Smooth muscle cell (in vitro differentiated cells): ENCODE data around the gene NCBP3. TPM values are rescaled to one million over a fixed set of nuclear protein-coding genes. Genes with fewer than 3 reads are reported as not detected.

Experiments used
- DNase-seq: peaks from one replicate; lab custom pipeline; 2025; ENCODE audit not compliant: unreplicated experiment; lab: John Stamatoyannopoulos, UW
- H2AFZ ChIP-seq: fragments of 200-600 bp; sonication (generic); 2 replicates; pipeline ENCODE4 v1.6.0; 2016; ENCODE audit warnings: antibody characterized with exemption, low read depth, mild to moderate bottlenecking
- H3F3A ChIP-seq: fragments of 200-600 bp; sonication (generic); 2 replicates; pipeline ENCODE4 v1.6.0; 2017; ENCODE audit warnings: antibody characterized with exemption, low read depth
- H3K27ac ChIP-seq: fragments of 200-600 bp; sonication (generic); 2 replicates; pipeline ENCODE4 v1.5.1; 2016; ENCODE audit warnings: low read depth, mild to moderate bottlenecking
- H3K27me3 ChIP-seq: fragments of 200-600 bp; sonication (generic); 2 replicates; pipeline ENCODE4 v1.6.1; 2016; ENCODE audit warnings: low read depth, mild to moderate bottlenecking
- H3K36me3 ChIP-seq: fragments of 200-600 bp; sonication (generic); 2 replicates; pipeline ENCODE4 v1.5.1; 2016; ENCODE audit warnings: low read depth
- H3K4me1 ChIP-seq: fragments of 200-600 bp; sonication (generic); 2 replicates; pipeline ENCODE4 v1.5.1; 2016; ENCODE audit warnings: low read depth
- H3K4me2 ChIP-seq: fragments of 200-600 bp; sonication (generic); 2 replicates; pipeline ENCODE4 v1.6.0; 2016; ENCODE audit warnings: mild to moderate bottlenecking
- H3K4me3 ChIP-seq: fragments of 200-600 bp; sonication (generic); 2 replicates; pipeline ENCODE4 v1.5.1; 2016; ENCODE audit warnings: mild to moderate bottlenecking
- H3K79me2 ChIP-seq: fragments of 200-600 bp; sonication (generic); 2 replicates; pipeline ENCODE4 v1.6.0; 2016; ENCODE audit warnings: low read depth, mild to moderate bottlenecking
- H3K9ac ChIP-seq: fragments of 200-600 bp; sonication (generic); 2 replicates; pipeline ENCODE4 v1.6.0; 2016; ENCODE audit warnings: low read depth
- H3K9me3 ChIP-seq: fragments of 200-600 bp; sonication (generic); replicated peaks from 2 replicates; pipeline ENCODE4 v1.5.1; 2016; ENCODE audit warnings: low read depth
- H4K20me1 ChIP-seq: fragments of 200-600 bp; sonication (generic); 2 replicates; pipeline ENCODE4 v1.6.0; 2016; ENCODE audit warnings: low read depth
- WGBS: methylation state at CpG from one replicate; pipeline ENCODE4 v1.1.7; 2016; ENCODE audit warnings: low lambda C conversion rate; 5-methylcytosine and 5-hydroxymethylcytosine counted together
- polyA plus RNA-seq: library from polyadenylated mRNA; unstranded; fragments of >200 nt; fragmentation: Nextera tagmentation; extraction: Ambion mirVana; gene quantifications from 2 replicates; pipeline ENCODE4 v1.2.1, GENCODE V29; 2016
- total RNA-seq: library from RNA; depleted of rRNA; stranded (reverse); fragments of >200 nt; gene quantifications from 2 replicates; pipeline ENCODE4 v1.2.3, GENCODE V29; 2014
- TF ChIP-seq, protein P1 (sequence below): fragments of 200-600 bp; sonication (generic); IDR thresholded peaks from 2 replicates; pipeline ENCODE4 v1.5.1; 2017; ENCODE audit warnings: borderline replicate concordance, mild to moderate bottlenecking, antibody characterized with exemption; ENCODE audit not compliant: insufficient read depth, poor library complexity, severe bottlenecking

Gene NCBP3
- total and polyA plus RNA-seq, 2 experiments from 2014 or later: 28.3 to 30.7 TPM

DNA sequence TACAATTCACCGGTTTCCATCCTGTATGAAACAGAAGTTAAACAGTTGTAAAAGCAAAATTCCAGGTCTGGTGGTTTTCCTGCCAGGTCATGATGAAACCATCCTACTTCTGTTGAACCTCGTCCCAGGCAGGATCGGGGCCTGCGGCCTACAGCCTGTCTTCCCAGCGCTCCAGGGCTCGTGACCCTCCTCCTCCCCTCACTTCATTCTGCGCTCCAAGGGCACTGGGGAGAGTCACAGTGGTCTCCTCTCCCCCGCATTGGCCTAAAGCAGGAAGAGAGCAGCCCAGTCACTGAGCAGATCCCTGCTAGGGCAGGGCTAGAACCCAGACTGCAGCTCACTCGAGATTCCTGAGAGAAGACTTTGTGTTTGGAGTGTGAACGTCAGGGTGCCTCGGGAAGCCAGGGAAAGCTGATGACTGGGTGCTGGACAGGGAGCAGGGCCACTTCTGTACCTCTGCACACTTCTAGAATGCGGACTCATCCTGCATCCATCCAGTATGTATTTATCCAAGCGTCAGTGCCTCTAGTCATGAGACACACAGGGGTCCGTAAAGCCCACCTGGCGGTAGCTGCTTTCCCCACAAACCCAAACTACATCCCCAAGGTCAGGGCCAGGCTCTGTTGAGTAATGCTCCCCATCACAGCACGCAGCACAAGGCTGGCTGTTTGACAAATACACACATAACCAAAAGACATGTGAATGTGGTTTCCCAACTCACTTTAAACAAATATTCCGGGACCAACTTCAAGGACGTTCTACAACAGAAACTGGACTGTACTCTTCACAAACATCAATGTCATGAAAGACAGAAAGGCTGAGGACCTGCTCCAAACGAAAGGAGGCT is 43.4 kb downstream of the NCBP3 start:
- Histone ChIP-seq H3K36me3 (no peaks in the 10 kb centered on the region), H3F3A (peaks cover 26% of the 10 kb centered on the region), H3K9ac (peak overlapping the region; percentile 59), H2AFZ (no peak overlapping the region), H3K9me3 (no peaks in the 10 kb centered on the region), H3K4me1 (peaks cover 3% of the 10 kb centered on the region), H3K4me2 (peak overlapping the region; percentile 15), H3K27me3 (no peaks in the 10 kb centered on the region), H3K4me3 (no peak overlapping the region), H3K79me2 (no peaks in the 10 kb centered on the region), H4K20me1 (no peaks in the 10 kb centered on the region), H3K27ac (peak overlapping the region; percentile 85)
- TF ChIP-seq, protein P1, sequence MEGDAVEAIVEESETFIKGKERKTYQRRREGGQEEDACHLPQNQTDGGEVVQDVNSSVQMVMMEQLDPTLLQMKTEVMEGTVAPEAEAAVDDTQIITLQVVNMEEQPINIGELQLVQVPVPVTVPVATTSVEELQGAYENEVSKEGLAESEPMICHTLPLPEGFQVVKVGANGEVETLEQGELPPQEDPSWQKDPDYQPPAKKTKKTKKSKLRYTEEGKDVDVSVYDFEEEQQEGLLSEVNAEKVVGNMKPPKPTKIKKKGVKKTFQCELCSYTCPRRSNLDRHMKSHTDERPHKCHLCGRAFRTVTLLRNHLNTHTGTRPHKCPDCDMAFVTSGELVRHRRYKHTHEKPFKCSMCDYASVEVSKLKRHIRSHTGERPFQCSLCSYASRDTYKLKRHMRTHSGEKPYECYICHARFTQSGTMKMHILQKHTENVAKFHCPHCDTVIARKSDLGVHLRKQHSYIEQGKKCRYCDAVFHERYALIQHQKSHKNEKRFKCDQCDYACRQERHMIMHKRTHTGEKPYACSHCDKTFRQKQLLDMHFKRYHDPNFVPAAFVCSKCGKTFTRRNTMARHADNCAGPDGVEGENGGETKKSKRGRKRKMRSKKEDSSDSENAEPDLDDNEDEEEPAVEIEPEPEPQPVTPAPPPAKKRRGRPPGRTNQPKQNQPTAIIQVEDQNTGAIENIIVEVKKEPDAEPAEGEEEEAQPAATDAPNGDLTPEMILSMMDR: no peak
- DNase-seq: no peak
- WGBS: 49% methylated on average over 18 of the region's 19 CpGs

DNA sequence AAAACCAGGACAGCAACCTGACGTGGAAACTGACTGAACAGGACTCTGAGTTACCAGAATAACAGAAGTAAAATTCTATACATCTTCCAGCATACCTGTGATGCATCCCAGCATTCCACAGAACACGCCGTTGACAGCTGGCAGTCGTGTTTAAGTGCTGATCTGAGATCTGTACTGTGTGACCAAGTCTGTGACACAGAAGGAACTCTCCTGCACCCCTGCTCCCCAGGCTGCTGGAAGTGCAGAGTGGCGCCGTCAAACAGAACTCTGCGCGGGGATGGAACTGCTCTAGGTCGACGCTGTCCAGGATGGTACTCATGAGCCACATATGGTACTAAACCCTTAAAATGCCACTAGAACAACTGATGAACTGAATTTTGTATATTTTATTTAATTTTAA is 44.3 kb downstream of the NCBP3 start:
- Histone ChIP-seq H3K4me2 (peak overlapping the region; percentile 15), H3K9ac (peak overlapping the region; percentile 58), H3K27me3 (no peaks in the 10 kb centered on the region), H3K9me3 (no peaks in the 10 kb centered on the region), H3K36me3 (no peaks in the 10 kb centered on the region), H3F3A (peaks cover 26% of the 10 kb centered on the region), H4K20me1 (no peaks in the 10 kb centered on the region), H3K4me3 (no peak overlapping the region), H2AFZ (no peak overlapping the region), H3K79me2 (no peaks in the 10 kb centered on the region), H3K4me1 (peaks cover 3% of the 10 kb centered on the region), H3K27ac (peak overlapping the region; percentile 85)
- 93% methylated on average over 10 of the region's 10 CpGs for WGBS
- DNase-seq: no peak
- TF ChIP-seq, protein P1: no peak

DNA sequence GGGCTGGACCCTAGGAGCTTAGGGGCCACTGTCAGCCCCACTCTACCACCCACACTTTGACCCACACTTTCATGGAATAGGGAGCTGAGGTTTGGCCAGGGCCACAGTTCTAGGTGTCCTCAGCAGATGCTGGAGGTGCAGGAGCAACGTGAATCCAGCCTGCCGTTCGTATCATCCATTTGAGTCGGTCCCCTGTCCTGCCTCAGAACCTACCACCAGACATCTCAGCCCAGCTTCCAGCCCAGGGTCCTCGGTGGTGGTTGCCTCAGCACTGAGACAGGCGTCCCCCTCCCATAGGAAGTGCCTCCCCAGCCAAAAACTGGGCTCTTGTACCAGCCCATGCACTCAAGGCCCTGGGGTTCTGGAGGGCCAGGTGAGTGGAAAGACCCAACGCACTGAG is 44.7 kb downstream of the NCBP3 start:
- Histone ChIP-seq H3K27ac (peak overlapping the region; percentile 85), H4K20me1 (no peaks in the 10 kb centered on the region), H3K9ac (peak overlapping the region; percentile 58), H3K27me3 (no peaks in the 10 kb centered on the region), H3K36me3 (no peaks in the 10 kb centered on the region), H3F3A (peaks cover 26% of the 10 kb centered on the region), H3K9me3 (no peaks in the 10 kb centered on the region), H3K4me1 (peaks cover 3% of the 10 kb centered on the region), H3K79me2 (no peaks in the 10 kb centered on the region), H2AFZ (no peak overlapping the region), H3K4me2 (peak overlapping the region; percentile 15), H3K4me3 (no peak overlapping the region)
- DNase-seq: no peak
- 90% methylated on average over 7 of the region's 7 CpGs for WGBS
- TF ChIP-seq, protein P1: no peak
